Keratinocyte (primary cell): Measurements from ENCODE around the gene PRR33. TPM values are rescaled to one million over a fixed set of nuclear protein-coding genes. Genes with fewer than 3 reads are reported as not detected.

Experiments
- DNase-seq: peaks from one replicate; pipeline ENCODE4 v3.0.0-alpha.2; 2011; ENCODE audit warnings: low read depth, missing footprints, low spot score
- FAIRE-seq: peaks from 2 replicates; lab custom pipeline; 2011; peaks lifted over from hg19 to GRCh38; lab: Jason Lieb, UNC
- H2AFZ ChIP-seq: 2 replicates; pipeline ENCODE4 v1.6.0; 2012; ENCODE audit warnings: low read length, control low read depth, inconsistent platforms; ENCODE audit not compliant: control insufficient read depth
- H3K27ac ChIP-seq: 2 replicates; pipeline ENCODE4 v1.5.1; 2011; ENCODE audit warnings: low read length; ENCODE audit not compliant: control insufficient read depth, insufficient read depth
- H3K27me3 ChIP-seq: 3 replicates; pipeline ENCODE4 v1.6.0; 2011; ENCODE audit warnings: low read length; ENCODE audit not compliant: control insufficient read depth, insufficient read depth; ENCODE audit errors: extremely low read depth
- H3K36me3 ChIP-seq, 2 experiments: 2 replicates in 1 of 2; 3 replicates in 1 of 2; pipeline ENCODE4 v1.5.1; 2011; ENCODE audit warnings: low read length in 2 of 2, mild to moderate bottlenecking in 1 of 2; ENCODE audit not compliant: control insufficient read depth in 2 of 2, insufficient read depth in 2 of 2; ENCODE audit errors: extremely low read depth in 1 of 2
- H3K4me1 ChIP-seq: 3 replicates; pipeline ENCODE4 v1.5.1; 2011; ENCODE audit warnings: low read length; ENCODE audit not compliant: control insufficient read depth, insufficient read depth; ENCODE audit errors: extremely low read depth
- H3K4me2 ChIP-seq: 3 replicates; pipeline ENCODE4 v1.6.0; 2011; ENCODE audit warnings: low read depth, low read length; ENCODE audit not compliant: control insufficient read depth, insufficient read depth; ENCODE audit errors: extremely low read depth
- H3K4me3 ChIP-seq, 3 experiments: fragments of 200-600 bp in 1 of 3; sonication (generic) in 1 of 3; 2 replicates in 2 of 3; 3 replicates in 1 of 3; pipeline ENCODE4 v1.5.1; 2011 to 2016; ENCODE audit warnings: low read length in 3 of 3, mild to moderate bottlenecking in 3 of 3, control low read depth in 2 of 3, inconsistent platforms in 1 of 3, low read depth in 1 of 3, mixed read lengths in 1 of 3, mixed run types in 1 of 3, moderate library complexity in 1 of 3; ENCODE audit not compliant: control insufficient read depth in 2 of 3, insufficient read depth in 2 of 3; ENCODE audit errors: extremely low read depth in 1 of 3
- H3K79me2 ChIP-seq: 2 replicates; pipeline ENCODE4 v1.6.0; 2012; ENCODE audit warnings: low read length; ENCODE audit not compliant: control insufficient read depth, insufficient read depth
- H3K9ac ChIP-seq: 3 replicates; pipeline ENCODE4 v1.6.0; 2011; ENCODE audit warnings: low read length; ENCODE audit not compliant: control insufficient read depth, insufficient read depth; ENCODE audit errors: extremely low read depth
- H3K9me1 ChIP-seq: 3 replicates; pipeline ENCODE4 v1.6.0; 2011; ENCODE audit warnings: low read length; ENCODE audit not compliant: control insufficient read depth, insufficient read depth; ENCODE audit errors: extremely low read depth
- H3K9me3 ChIP-seq: 2 replicates; pipeline ENCODE4 v1.5.1; 2012; ENCODE audit warnings: low read depth, low read length; ENCODE audit not compliant: control insufficient read depth
- H4K20me1 ChIP-seq: 3 replicates; pipeline ENCODE4 v1.6.0; 2011; ENCODE audit warnings: low read length; ENCODE audit not compliant: control insufficient read depth, insufficient read depth; ENCODE audit errors: extremely low read depth
- CTCF ChIP-seq, 3 experiments: IDR thresholded peaks in 1 of 3; conservative IDR thresholded peaks in 1 of 3; optimal IDR thresholded peaks in 1 of 3; 2 replicates in 2 of 3; 3 replicates in 1 of 3; pipeline versions ENCODE3 to v1.5.1; 2011; ENCODE audit warnings: low read length in 3 of 3, mild to moderate bottlenecking in 3 of 3, moderate library complexity in 2 of 3, control low read depth in 1 of 3, inconsistent platforms in 1 of 3; ENCODE audit not compliant: insufficient read depth in 2 of 3; ENCODE audit errors: extremely low read depth in 1 of 3
- EZH2 ChIP-seq: IDR thresholded peaks from one replicate; pipeline ENCODE4 v1.6.1; 2012; ENCODE audit warnings: inconsistent platforms, mild to moderate bottlenecking, low read length, moderate library complexity
- dilution Hi-C: fragments of 300-500 bp; cut with MboI; formaldehyde crosslinking; loops from one replicate; pipeline ENCODE4 v1.7.0; 2020; ENCODE audit warnings: low sequenced_read_pairs; ENCODE audit not compliant: extremely low pct_ligation_motif_present
- polyA plus RNA-seq, 5 experiments: library from polyadenylated mRNA; depleted of rRNA in 3 of 5; stranded (reverse) in 3 of 5; stranded (forward) in 1 of 5; unstranded in 1 of 5; fragments of >200 nt; gene quantifications; 1 replicate in 1 of 5; 2 replicates in 3 of 5; 3 replicates in 1 of 5; pipeline versions ENCODE4 v1.2.1 to v1.2.3, GENCODE V29; 2011 to 2012; ENCODE audit warnings: missing spikeins in 2 of 5, low read depth in 1 of 5, low replicate concordance in 1 of 5

PRR33 gene
- polyA plus RNA-seq, 1 donor (not counting 4 experiments of a cell fraction or from before 2014, with no cell fraction given) = not detected

GRCh38 chr11:1916132-1916985 lies 24.7 kb upstream of the PRR33 start:
- no peak overlapping the region for H3K4me3 ChIP-seq
- DNase-seq (no peak), FAIRE-seq (no peak)
- dilution Hi-C loops = no loop called here
- H3K9ac ChIP-seq = no peak overlapping the region
- no peaks in the 10 kb centered on the region for H3K36me3 ChIP-seq
- H4K20me1 ChIP-seq = no peaks in the 10 kb centered on the region
- H3K9me1 ChIP-seq = no peaks in the 10 kb centered on the region
- TF ChIP-seq EZH2 (no peak), CTCF (optimal IDR thresholded peaks at IDR 0.05 in 1 of 3, IDR thresholded peaks at IDR 0.05 in 1 of 3, conservative IDR thresholded peaks at IDR 0.05 in 1 of 3; ENCODE audit: extremely low read depth in 1 of 3, insufficient read depth in 2 of 3, low read length in 3 of 3) (no peak)
- H3K4me2 ChIP-seq = no peak overlapping the region
- H3K79me2 ChIP-seq = no peaks in the 10 kb centered on the region
- H3K9me3 ChIP-seq = no peaks in the 10 kb centered on the region
- H3K27ac ChIP-seq = no peak overlapping the region
- peaks cover 12% of the 10 kb centered on the region for H3K27me3 ChIP-seq
- H3K4me1 ChIP-seq = no peaks in the 10 kb centered on the region
- no peak overlapping the region for H2AFZ ChIP-seq

- TF ChIP-seq EZH2 (no peak), CTCF (optimal IDR thresholded peaks at IDR 0.05 in 1 of 3, IDR thresholded peaks at IDR 0.05 in 1 of 3, conservative IDR thresholded peaks at IDR 0.05 in 1 of 3; ENCODE audit: extremely low read depth in 1 of 3, insufficient read depth in 2 of 3, low read length in 3 of 3) (no peak)
- Histone ChIP-seq H3K36me3 (no peaks in the 10 kb centered on the region), H3K4me1 (no peaks in the 10 kb centered on the region), H3K27ac (no peak overlapping the region), H3K4me2 (no peak overlapping the region), H3K4me3 (no peak overlapping the region), H3K9me3 (no peaks in the 10 kb centered on the region), H3K27me3 (peaks cover 10% of the 10 kb centered on the region), H3K9ac (no peak overlapping the region), H3K9me1 (no peaks in the 10 kb centered on the region), H2AFZ (no peak overlapping the region), H4K20me1 (no peaks in the 10 kb centered on the region), H3K79me2 (no peaks in the 10 kb centered on the region)
- dilution Hi-C loops = no loop called here
- FAIRE-seq (no peak), DNase-seq (no peak)
Measured at GRCh38 chr11:1915795-1916131, 24.1 kb upstream of the PRR33 start.
